GM12874 (cell line): Measurements from ENCODE around the gene HIP1R.
A peak's percentile ranks its signal among the peaks of the same experiment; 100 is the strongest.

Source experiments
- CTCF ChIP-seq: IDR thresholded peaks from 2 replicates; pipeline ENCODE4 v1.5.1; 2011; ENCODE audit warnings: low read depth, mild to moderate bottlenecking, control low read depth, low read length, moderate library complexity; ENCODE audit not compliant: insufficient read depth

The HIP1R gene

DNA sequence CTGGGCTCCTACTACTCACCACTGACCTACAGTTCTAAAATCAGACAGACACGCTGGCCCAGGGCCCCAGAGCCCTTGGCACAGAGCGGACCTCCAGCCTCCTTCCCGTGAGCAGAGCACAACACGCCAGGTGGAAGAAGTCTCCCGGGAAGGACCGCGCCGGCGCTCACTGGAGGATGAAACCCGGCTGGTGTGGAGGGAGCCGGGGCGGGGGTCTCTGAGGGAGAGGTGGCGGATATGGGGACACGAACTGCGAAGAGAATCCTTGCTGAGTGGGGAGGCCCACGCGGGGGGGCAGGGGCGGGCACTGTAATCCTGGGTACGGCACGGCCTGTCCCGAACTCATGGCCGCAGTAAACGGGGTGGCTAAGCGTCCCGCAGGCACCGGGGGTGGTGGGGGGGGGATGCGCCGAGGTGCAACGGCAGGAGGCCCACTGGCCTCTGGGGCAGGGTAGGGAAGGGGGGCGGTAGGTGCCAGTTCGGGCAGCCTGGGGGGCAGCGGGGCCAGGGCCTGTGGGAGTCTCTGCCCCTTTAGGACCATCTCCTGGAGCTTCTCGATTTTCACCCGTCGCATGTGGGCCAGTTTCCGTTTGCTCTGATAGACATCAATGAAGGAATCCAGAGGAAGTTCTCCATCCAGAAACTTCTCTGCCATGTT, 31.8 kb downstream of the HIP1R start:
- TF ChIP-seq CTCF, result no peak

GRCh38 chr12:122867691-122868461, 32.6 kb downstream of the HIP1R start:
- TF ChIP-seq CTCF, result 0 out of 2 replicates have a peak, but pooled peaks have one; percentile 22

DNA sequence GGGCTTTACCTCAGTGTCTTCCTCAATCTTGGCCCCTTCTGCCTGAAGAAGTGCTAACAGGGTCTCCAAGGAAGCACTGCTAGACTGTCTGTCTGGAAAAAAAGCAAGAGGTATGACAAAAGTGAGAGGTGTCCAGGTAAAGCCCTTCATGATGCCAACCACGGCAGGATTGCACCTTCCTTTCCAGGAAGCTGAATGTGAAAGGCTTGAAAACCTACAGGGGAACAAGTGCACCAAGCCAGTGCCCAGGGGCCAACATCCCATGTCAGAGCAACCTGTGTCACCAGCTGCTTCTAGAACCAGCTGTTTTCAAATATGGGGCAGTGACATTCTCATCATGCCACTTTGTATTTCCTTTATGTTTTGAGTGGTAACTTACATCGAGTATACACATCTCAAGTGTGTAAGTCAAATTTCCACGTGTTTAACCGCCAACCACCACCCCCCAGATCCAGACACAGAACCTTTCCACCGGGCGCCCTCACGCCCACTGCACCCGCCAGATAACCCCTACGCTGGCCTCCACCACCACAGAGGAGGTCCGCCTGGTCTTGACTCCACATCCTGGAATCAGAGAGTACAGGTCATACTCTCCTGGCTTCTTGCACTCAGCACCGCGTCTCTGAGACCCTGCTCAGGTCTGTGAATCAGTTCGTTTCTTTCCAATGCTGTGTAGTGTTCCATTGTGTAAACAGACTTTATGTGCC, 33.4 kb downstream of the HIP1R start:
- no peak for TF ChIP-seq CTCF

- TF ChIP-seq CTCF, result no peak
Measured at GRCh38 chr12:122869207-122869973, 34.1 kb downstream of the HIP1R start.

DNA sequence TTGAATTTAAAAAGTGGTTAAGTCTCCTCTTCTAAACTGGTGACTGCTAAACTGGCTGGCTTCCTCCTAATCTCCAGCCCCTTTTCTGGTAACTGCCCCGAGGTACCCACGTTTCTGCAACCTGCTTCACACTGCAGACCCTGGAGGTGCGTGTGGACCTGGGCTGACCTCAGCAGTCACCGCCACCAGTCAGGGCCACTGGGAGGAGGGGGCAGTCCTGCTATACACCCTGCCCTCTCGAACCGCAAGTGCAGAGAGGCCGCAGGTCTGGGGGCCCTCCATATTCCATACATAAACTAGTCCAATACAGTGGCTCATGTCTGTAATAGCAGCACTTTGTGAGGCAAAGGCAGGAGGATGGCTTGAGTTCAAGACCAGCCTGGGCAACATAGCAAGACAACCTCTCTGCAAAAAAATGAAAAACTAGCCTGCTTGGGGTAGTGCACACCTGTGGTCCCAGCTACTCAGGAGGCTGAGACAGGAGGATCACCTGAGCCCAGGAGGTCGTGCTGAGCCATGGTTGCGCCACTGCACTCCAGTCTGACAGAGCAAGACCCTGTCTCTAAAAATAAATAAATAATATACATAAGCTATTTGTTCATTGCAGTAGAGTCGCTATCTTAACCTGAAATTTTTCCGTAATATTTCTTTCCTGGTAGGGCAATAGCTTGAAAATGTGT, 35.0 kb downstream of the HIP1R start:
- TF ChIP-seq CTCF, result no peak

DNA sequence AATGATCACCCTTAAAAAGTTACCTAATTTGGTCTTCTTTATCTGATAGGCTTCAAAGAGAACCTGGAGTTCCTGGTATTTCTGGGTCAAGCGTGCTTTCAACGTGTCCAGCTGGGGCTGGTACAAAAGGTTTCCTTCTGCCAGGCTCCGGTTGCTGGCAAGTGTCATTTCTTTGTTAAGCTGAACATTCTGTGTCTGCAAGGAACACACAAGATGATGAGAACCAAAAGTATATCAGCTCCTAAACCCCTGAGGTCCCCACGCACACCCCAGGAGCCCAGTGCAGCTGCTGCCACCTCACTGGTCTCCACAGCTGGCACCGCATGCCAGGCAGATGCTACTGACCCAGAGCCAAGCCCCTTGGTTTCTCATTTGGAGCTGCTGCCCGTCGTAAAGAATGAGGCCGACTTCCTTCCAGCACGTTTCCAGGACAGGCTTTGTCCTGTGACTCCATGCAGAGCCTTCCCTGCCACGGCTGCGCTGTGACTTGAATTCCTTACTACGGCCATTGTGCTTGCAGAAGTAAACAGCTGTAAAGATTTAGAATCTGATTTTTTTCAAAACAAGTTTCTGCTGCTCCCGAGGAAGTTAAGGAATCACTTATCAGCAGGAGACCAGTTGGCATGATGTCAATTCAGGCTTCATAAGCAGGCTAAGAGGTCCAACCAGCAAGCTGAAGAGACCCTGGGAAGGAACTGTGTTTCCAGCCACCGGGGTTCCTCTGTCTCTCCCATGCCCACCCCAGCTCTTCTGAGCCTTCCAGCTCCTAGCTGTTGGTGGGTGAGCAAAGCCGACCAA, 35.8 kb downstream of the HIP1R start:
- no peak for TF ChIP-seq CTCF
